GM18873 (cell line): ENCODE results near the gene SLC31A2.
"Not testable (repeated sequence)": the region's sequence is repeated elsewhere in the genome, so short reads cannot be mapped to it uniquely, and the experiment has no call there.

ENCODE experiments used
- ATAC-seq: cut with Tn5 transposase; IDR thresholded peaks from one replicate; pipeline ENCODE4 v1.9.1; 2021; ENCODE audit warnings: mild to moderate bottlenecking, moderate library complexity, moderate number of reproducible peaks; ENCODE audit not compliant: unreplicated experiment, low FRiP score

SLC31A2 gene

DNA sequence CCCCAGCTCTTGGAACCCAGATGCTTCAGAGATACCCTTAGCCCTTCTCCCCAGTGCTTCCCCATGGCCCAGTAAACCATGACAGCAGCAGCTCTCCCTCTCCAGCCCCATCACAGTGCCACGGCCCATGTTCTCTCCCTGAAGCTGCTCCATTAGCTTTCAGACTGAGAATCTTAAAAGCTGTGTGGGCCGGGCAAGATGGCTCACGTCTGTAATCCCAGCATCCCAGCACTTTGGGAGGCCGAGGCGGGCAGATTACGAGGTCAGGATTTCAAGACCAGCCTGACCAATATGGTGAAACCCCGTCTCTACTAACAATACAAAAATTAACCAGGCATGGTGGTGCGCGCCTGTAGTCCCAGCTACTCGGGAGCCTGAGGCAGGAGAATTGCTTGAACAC, 1.2 kb upstream of the SLC31A2 start:
- ATAC-seq: not testable (repeated sequence)

DNA sequence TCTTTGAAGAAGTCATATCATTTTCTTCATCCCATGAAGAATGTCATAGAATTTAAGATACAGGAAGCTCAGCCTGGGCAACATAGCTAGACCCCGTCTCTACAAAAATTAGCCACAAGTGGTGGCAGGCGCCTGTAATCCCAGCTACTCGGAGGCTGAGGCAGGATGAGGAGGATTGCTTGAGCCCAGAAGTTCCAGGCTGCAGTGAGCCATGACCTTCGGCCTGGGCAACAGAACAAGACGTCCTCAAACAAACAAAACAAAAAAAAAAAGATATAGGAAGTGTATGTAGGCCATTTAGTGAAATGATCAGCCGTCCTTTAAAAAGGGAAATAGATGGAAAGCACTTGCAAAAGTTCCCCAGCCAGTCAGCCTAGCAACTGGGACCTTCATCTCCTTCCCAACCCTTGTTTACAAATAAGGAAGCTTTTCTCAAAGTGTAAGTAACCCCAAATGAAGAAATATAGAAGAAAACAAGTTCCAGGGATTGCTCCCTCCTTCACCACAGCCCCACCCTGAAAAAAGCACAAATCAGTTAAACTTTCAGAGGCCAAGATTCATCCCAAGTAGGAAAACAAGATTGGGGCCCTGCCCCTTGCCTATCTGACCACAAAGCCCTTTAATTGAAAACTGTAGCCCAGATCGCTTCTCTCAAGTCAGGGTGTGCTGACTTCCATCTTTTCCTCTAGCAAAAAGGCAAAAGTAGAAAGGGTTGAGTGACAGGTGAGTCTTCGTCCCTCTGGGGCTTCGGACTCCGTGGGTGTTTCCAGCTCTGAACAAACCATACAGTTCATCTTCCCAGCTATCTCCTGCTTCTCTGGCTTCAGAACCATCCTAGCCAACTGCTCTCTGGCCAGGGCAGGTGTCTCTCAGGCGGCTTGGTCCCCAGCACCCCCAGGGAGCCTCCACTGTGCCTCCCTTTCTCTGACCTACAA, 1.2 kb downstream of the SLC31A2 start:
- no peak for ATAC-seq

DNA sequence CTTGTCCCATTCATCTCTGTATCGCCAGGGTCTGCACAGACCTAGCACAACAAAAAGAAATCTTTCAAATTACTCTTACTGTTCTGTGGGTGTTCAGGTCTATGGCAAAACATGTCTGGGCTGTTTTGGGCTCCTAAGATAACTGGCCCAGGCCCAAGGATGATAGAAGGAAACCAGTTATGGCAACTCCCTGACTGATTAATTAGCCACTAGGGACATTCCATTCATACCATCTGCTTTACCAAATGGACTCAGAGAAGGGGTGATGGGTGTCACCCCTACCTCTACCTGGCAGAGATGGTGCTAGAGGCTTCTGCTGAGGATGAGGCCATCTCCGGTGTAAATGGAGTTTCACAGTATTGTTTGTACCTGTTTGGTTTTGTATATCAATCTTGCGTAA, 1.9 kb downstream of the SLC31A2 start:
- no peak for ATAC-seq

DNA sequence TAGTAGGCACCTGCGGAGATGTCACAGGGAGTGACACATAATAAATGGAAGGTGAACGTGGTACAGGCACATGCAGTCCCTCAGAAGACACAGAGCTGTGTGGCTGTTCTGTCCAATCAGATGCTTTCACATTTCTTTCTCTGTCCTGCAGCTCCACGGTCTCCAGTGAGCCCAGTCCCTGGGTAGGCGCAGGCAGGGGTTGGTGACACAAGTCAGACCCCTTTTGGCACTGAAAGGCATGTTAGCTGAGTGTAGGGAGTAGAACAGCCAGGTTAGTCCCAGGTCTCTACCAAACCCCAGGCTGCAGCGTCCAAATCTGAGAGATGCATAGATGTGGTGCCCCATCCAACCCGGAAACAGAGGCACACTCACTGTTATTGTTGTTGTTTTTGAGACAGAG, 2.8 kb downstream of the SLC31A2 start:
- ATAC-seq: no peak

DNA sequence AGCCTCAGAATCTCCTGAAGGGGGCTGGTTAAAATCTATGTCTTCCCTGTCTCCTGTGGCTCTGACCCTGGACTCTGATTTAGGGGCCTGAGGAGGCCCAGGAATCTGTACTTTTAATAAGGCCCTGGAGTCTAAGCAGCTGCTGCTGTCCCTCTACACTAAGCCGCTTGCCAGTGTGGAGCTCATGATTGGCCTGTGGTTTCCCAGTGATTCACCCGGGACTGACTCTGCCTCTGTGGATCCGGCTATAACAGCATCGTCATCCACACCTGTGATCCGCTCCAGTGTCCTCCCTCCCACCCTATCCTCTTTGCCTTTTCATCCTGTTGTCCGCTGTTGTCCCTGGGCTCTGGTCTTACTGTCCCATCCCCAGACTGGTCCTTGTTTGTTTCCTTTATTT, 3.7 kb downstream of the SLC31A2 start:
- no peak for ATAC-seq

DNA sequence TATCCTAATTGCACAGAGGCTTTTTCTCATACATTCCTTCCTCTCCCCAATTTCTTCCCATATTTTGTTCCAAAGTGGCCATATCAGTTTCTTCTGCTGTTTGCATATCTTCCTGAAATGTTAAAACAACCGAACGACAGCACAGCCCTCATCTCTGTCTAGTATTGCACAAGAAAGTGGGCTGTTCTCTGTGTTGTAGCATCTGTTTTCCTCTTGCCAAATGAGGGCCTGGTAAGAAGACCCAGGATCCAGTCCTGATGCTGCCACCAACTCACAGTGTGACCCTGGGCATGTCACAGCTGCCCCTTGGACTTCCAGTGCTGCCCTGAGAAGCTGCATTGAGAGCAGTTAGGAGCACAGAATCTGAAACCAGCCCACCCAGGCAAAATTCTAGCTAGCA, 4.1 kb downstream of the SLC31A2 start:
- ATAC-seq: no peak

DNA sequence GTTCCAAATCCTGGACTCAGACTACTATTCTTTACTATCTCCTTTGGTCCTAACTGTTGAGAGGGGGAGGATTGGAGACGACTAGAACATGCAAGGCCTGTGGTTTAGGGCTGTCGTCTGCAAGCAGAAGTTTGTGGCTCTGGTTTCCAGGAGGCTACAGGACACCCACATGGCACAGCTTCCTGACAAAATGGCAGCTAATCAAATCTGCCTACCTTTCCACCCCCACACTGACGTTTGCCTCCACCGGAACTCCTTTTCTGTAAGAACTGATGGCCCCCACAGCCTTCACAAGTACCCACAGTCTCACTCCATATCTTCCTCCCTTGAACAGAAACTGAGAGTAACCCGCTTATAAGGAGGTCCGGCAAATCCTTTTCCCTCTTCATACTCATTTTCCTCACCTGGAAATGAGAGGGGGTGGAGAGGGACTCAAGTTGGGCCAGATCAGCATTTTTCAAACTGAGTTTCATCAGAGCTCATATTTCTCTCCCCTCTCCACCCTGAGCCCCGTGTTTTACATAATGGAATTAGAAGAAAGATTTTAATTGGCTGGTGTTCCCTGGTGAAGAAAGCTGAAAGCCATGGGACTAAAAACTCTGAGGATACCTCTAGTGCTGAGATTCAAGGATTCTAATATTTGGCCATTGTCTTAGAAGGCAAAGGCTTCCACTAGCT, 5.2 kb downstream of the SLC31A2 start:
- no peak for ATAC-seq

DNA sequence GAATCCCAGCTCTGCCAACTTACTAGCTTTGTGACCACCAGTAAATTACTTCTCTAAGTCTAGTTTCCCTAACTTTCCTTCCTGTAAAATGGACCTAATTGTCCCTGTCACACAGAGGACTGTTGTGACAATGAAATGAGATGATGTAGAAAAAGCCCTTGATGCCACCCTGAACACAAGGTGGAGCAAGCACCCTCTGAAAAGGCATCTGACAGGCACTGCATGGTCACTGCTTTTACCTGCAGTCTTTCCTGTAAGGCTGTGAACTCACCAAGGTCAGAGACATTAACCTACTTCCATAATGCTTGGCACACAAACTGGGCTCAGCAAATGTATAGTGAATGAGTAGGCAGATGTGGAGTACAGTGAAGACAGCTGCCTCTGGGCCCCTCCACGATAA, 6.1 kb downstream of the SLC31A2 start:
- no peak for ATAC-seq

DNA sequence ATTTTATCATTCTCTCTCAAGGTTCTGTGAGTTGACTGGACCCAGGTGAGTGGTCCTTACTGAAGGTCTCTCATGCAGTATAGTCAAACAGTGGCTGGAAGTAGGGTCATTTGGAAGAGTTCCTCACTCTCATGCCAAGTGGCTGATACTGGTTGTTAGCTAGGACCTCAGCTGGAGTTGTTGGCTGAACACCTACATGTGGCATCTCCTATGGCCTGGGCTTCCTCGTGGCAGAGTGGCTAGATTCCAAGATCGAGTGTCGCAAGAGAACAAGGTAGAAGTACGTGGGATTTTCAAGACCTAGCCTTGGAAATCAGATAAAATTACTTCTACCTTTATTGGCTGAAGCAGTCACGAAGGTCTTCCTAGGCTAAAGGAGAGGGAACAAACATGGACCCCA, 7.6 kb downstream of the SLC31A2 start:
- no peak for ATAC-seq

DNA sequence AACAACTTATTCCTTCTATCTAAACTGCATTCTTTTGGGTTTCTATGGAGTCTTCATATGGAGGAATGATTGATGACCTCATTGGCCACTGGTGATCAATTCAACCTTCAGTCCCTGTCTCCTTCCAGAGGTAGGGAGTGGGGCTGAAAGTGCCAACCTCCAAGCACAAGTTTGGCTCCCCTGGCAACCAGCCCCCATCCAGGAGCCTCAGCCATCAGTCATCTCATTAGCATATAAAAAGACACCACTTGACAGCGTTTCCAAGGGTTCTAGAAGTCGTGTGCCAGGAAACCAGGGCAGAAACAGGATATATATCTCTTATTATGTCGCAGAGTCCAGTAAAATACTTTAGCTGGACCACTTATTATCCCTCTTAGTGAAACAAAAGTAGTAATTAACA, 9.8 kb downstream of the SLC31A2 start:
- ATAC-seq: no peak

DNA sequence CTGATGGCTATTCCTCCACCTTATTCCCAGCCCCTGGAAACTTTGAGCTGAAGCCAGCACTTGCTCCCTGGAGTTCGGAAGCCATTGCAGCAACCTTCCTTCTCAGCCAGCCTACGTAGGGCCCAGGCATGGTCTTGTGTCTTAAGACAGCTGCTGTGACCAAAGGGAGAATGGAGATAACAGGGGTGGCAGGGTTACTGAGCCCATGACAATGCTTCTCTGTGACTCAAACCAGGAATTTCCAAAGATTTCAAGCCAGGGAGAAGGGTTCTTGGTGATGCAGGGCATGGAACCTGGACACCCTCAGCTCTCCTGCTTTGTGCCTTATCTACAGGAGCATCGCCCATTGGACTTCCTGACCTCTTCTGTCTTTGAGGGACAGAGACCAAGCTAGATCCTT, 12.2 kb downstream of the SLC31A2 start:
- no peak for ATAC-seq

DNA sequence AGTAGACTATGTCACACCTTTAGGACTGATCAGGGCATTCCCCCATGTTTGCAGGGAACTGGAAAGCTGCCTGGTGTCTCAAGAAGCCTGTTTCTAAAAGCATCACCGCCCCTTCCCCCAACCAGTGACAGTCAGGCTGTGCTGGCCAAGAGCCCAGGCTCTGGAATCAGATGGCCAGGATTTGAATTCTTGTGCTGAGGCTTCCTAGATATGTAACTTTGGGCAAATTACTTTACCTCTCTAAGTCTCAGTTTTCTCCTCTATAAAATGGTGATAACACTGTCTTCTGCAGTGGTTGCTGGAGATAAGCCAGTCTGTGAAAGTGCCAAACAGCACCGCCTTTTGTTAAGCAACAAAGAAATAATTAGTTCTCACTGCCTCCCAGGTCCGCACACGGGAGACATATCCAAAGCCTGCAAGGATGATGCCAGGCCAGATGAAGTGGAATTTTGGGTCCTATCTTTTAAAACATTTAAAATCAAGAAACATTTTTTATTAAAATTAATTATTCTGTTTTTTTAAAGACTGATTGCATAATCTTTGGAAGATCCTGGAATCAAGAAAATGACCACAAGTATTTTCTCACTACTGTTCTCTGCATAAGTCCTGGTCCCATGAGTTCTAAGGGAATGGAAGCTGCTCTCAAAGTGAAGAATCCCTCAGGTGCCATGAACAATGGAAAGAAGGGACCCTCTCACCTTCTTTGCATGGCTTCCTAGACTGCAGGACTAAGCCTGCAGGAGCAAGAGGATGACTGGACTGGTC, 13.9 kb downstream of the SLC31A2 start:
- no peak for ATAC-seq

DNA sequence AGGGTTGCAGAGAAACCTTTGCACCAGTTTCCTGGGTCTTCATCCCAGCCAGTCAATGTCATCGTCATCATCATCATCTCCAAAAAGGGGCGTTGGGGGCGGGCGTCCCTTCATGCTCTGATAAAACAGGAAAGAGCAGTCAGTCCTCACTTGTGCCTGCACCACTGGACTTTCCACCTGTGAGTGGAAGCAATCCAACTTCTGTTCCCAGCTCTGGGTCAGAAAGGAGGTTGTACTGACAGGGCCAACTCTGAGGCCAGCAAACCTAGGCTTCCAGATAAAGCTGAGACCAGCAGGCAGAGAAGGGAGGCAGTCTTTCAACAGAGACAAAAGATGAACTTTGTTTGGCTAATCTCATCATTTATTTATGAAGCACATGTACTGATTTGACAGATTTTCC, 15.2 kb downstream of the SLC31A2 start:
- no peak for ATAC-seq

DNA sequence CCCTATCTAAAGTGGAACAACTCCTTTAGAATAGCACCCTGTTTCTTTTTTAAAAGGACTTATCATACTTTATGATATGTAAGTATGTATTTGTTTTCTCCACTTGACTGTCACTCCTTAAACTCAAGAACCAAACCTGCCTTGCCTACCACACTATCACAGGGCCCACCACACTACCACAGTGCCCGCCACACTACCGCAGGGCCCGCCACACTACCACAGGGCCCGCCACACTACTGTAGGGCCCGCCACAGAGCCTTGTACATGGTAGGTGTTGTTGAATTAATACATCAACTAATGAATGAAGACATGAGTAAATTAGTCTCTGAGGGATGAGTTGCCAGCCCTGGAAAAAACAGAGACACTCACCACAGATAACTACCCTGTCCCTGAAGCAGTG, 18.0 kb downstream of the SLC31A2 start:
- no peak for ATAC-seq

DNA sequence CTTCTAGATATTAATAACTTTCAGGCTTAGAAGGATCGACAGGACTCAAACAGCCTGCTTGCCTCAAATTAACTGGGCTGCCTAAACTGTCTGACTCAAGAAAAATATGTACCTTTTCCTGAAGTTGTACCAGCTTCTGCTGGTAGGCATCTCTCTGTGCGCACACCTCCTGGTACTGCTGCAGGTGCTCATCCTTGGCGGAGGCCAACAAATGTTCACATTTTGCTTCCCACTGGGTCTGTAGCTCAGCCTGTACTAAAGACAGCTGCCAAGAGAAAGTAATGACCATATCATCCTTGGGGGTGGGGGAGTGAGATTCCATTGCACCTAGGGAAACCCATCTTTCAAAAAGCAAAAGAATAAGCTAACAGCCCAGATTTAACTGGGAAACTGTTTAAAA, 22.5 kb downstream of the SLC31A2 start:
- ATAC-seq: no peak

DNA sequence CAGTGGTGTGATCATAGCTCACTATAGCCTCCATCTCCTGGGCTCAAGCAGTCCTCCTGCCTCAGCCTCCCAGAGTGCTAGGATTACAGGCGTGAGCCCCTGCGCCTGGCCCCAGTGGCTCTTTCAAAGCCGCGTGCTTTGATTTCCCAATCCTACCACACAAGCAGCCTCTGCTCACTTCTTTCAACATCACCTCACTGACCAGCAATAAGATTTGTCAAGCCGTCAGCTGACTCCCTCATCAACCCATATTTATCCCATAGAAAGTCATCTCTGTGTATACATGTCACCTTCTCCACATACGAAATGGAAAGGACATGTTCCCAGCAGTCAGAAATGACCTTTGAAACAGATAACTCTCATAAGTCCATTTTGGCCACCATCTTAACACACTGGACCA, 26.0 kb downstream of the SLC31A2 start:
- ATAC-seq: no peak

DNA sequence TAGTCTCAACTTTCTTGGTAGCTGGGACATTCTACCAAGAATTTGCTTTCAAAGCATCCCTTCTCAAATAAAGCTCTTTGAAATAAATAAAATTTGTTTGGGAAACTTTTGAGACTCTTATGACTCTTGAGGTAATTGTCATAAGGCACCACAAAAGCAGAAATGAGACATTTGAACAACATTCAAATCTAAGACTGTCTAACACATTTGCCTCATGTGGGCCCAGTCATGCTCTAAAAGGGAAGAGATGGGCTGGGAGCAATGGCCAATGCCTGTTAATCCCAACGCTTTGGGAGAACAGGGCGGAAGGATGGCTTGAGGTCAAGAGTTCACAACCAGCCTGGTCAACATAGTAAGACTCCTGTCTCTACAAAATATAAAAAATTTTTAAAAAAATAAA, 26.4 kb downstream of the SLC31A2 start:
- no peak for ATAC-seq

DNA sequence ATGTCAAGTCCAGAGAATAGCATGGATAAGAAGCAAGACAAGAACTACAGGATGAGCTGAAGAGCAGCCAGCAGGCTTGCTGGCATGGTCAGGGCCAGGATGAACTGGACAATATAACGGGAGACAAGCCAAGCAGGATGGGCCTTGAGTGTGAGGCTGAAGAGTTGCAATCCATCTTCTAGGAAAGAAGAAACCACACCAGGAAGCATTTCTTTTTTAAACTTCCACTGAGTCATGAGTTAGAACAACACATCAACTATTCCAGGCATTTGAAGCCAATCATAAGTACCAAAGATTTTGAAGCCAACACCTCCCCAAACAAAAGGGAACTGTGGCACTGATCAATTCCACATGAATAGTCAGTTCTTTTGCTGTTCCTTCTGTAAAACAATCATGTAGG, 27.3 kb downstream of the SLC31A2 start:
- no peak for ATAC-seq

DNA sequence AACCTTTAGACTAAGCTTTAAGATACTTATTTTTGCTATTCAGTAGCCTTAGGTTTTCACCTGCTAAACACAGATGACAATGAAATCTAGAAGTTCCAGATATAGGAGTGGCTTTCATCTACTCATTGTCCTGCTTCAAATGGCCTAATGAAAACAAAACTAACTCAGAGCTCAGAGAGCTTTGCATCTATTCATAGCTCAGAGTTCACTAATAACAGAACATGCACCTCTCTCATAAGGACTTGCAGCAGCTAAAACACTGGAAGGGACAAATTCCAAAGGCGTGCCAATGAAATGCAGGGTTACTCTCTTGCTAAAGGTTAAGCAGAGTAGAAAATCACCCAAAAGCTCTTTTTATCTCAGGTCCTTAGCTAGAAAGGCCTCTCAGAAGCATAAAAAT, 29.0 kb downstream of the SLC31A2 start:
- no peak for ATAC-seq

DNA sequence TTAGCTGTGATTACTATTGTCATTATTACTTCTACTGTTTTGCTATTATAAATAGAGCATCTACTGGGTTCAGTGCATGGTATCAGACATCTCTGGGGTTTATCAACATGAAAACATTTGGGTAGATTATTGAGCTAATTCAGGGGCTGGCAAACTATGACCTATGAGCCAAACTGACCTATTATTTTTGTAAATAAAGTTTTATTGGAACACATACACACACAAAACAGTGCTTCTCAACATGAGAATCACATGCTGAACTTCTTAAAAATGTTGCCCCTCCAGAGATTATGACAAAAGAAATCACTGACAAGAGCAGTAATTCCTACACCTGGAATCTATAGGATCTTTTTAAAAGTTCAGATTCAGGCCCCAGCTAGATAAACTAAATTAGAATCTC, 30.4 kb downstream of the SLC31A2 start:
- ATAC-seq: no peak

DNA sequence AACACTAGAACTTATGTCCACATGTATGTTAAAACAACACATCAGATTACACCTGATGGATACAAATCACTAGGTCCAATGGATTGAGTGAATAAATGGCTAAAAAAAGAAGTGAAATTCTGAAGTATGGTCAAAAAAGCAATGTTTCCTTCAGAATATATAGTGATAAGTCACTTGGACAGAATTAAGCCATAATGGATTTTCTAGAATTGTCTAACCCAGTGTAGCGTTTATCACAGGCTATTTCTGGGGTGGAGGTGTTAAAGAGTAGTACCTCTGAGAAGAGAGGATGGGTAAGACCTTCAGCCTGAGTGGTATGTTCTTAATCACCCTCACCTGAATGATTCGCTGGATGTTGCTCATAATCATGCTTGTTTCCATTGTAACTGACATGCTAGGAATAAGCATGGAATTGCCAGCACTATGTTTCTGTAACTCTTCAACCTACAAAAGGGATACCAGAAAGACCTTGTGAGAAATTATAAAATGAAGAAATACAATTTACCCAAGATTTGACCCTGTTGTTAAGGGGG, 33.2 kb downstream of the SLC31A2 start:
- ATAC-seq: no peak
